ENCODE data around the gene VPS26A.

GRCh38 chr10:69214666-69215131 lies 90.7 kb downstream of the VPS26A start:
- TF ChIP-seq CTCF (conservative IDR thresholded peaks at IDR 0.05 in 1 of 2, IDR thresholded peaks at IDR 0.05 in 1 of 2; ENCODE audit: low read depth in 1 of 2, low read length in 2 of 2) (no peak), EZH2 (IDR thresholded peaks at IDR 0.05; ENCODE audit: low read length, missing control alignments) (no peak)

Data from fibroblast of lung (primary cell).